ENCODE results near the gene SYNDIG1. TPM values are rescaled to one million over a fixed set of nuclear protein-coding genes. Genes with fewer than 3 reads are reported as not detected.

SYNDIG1 gene
- total and polyA plus RNA-seq, 2 of the 4 experiments (the other 2 are of a cell fraction), result not detected

DNA sequence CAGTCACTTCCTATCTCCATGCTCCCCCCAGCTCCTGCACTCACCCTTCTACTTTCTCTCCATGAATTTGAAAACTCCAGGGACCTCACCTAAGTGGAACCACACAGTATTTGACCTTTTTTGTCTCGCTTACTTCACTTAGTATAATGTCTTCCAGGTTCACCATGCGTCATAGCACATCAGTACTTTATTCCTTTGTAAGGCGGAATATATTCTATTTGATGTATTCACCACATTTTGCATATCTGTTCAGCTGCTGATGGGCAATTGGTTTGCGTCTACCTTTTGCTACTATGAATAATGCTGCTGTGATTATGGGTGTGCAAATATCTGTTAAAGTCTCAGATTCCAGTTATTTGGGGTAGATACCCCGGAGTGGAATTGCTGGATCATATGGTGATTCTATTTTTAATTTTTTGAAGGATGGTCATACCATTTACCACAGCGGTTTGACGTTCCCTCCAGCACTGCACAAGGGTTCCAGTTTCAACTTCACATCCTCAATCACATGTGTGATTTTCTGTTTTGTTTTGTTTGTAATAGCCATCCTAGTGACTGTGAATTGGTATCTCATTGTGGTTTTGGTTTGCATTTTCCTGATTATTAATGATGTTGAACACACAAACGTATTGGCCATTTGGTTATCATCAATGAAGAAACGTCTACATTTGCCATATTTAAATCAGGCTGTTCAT lies 20.3 kb upstream of the SYNDIG1 start:
- TF ChIP-seq MAFK (IDR thresholded peaks at IDR 0.05; ENCODE audit: low read depth, low read length) (no peak), FOS (IDR thresholded peaks at IDR 0.05; ENCODE audit: low read depth, low read length) (no peak), NFE2L2 (IDR thresholded peaks at IDR 0.05; ENCODE audit: low read depth, low read length) (no peak), CTCF (conservative IDR thresholded peaks at IDR 0.05; ENCODE audit: low read depth, low read length) (no peak), POLR2A (IDR thresholded peaks at IDR 0.05; ENCODE audit: low read depth, low read length) (no peak), RCOR1 (IDR thresholded peaks at IDR 0.05; ENCODE audit: insufficient replicate concordance, low read length) (no peak), CHD1 (IDR thresholded peaks at IDR 0.05; ENCODE audit: low read depth, low read length) (no peak), MXI1 (IDR thresholded peaks at IDR 0.05; ENCODE audit: borderline replicate concordance, low read depth, low read length) (no peak), MAZ (IDR thresholded peaks at IDR 0.05; ENCODE audit: borderline replicate concordance, low read depth, low read length) (no peak), RAD21 (IDR thresholded peaks at IDR 0.05; ENCODE audit: low read length) (no peak), SMC3 (IDR thresholded peaks at IDR 0.05; ENCODE audit: low read depth, low read length) (no peak), CEBPB (IDR thresholded peaks at IDR 0.05; ENCODE audit: low read depth, low read length) (no peak), RFX5 (IDR thresholded peaks at IDR 0.05; ENCODE audit: low read depth, low read length) (no peak), BHLHE40 (IDR thresholded peaks at IDR 0.05; ENCODE audit: low read depth, low read length) (no peak)
- TF ChIP-seq, protein P1, sequence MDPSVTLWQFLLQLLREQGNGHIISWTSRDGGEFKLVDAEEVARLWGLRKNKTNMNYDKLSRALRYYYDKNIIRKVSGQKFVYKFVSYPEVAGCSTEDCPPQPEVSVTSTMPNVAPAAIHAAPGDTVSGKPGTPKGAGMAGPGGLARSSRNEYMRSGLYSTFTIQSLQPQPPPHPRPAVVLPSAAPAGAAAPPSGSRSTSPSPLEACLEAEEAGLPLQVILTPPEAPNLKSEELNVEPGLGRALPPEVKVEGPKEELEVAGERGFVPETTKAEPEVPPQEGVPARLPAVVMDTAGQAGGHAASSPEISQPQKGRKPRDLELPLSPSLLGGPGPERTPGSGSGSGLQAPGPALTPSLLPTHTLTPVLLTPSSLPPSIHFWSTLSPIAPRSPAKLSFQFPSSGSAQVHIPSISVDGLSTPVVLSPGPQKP (IDR thresholded peaks at IDR 0.05; ENCODE audit: borderline replicate concordance, low read depth, low read length), result no peak
- TF ChIP-seq, protein P2, sequence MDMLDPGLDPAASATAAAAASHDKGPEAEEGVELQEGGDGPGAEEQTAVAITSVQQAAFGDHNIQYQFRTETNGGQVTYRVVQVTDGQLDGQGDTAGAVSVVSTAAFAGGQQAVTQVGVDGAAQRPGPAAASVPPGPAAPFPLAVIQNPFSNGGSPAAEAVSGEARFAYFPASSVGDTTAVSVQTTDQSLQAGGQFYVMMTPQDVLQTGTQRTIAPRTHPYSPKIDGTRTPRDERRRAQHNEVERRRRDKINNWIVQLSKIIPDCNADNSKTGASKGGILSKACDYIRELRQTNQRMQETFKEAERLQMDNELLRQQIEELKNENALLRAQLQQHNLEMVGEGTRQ (IDR thresholded peaks at IDR 0.05; ENCODE audit: low read depth, low read length), result no peak
- H3K4me1 ChIP-seq (ENCODE audit: control insufficient read depth, insufficient read depth, low read length), result no peaks in the 10 kb centered on the region
- no peaks in the 10 kb centered on the region for H3K9me1 ChIP-seq (ENCODE audit: insufficient read depth, low read length)
- H2AK5ac ChIP-seq (ENCODE audit: low read depth, low read length), result no peak overlapping the region
- H3K36me3 ChIP-seq (ENCODE audit: control insufficient read depth, insufficient read depth, low read length), result no peaks in the 10 kb centered on the region
- no TSS peak for BruUV-seq (replicated peaks)
- no peak overlapping the region for H4K5ac ChIP-seq (ENCODE audit: low read depth, low read length)
- DNase-seq, result no peak
- in situ Hi-C loops (cut with MboI; ENCODE audit: low sequenced_read_pairs) (no loop called here), intact Hi-C loops (cut with micrococcal nuclease) (no loop called here), dilution Hi-C loops (cut with HindIII; ENCODE audit: low sequenced_read_pairs, unreplicated experiment) (no loop called here)
- no peaks in the 10 kb centered on the region for H4K20me1 ChIP-seq (ENCODE audit: insufficient read depth, low read length)
- H2BK15ac ChIP-seq (ENCODE audit: low read depth, low read length), result no peak overlapping the region
- H3K18ac ChIP-seq (ENCODE audit: low read depth, low read length), result no peak overlapping the region
- no peak overlapping the region for H2BK5ac ChIP-seq (ENCODE audit: low read depth, low read length, poor library complexity, severe bottlenecking)
- no peak overlapping the region for H3K9ac ChIP-seq (ENCODE audit: low read depth, low read length)
- no peak overlapping the region for H3K4me3 ChIP-seq (ENCODE audit: insufficient read depth, low read depth, low read length)
- no peak overlapping the region for H4K8ac ChIP-seq (ENCODE audit: low read depth in 2 of 2, low read length in 2 of 2)
- H2AK9ac ChIP-seq (replicated peaks; ENCODE audit: low read depth, low read length, poor library complexity), result no peak overlapping the region
- no CpG with 5 or more reads among the region's 9 CpGs for WGBS, 2 experiments (ENCODE audit: extremely low coverage in 2 of 2, insufficient read length in 1 of 2)
- no peak overlapping the region for H3K14ac ChIP-seq (replicated peaks; ENCODE audit: low read depth, low read length)
- CTCF ChIA-PET, result no interaction called here
- H3K27me3 ChIP-seq (ENCODE audit: control insufficient read depth, insufficient read depth, low read length), result peaks cover 2% of the 10 kb centered on the region; the same call in 1 of the 2 replicates
- no peak overlapping the region for H3K56ac ChIP-seq (ENCODE audit: extremely low read depth, insufficient read depth, low read length)
- H3K27ac ChIP-seq (ENCODE audit: insufficient read depth, low read length), result no peak overlapping the region
- ATAC-seq (ENCODE audit: low read depth), result no peak
- H3K9me3 ChIP-seq (ENCODE audit: control insufficient read depth, insufficient read depth, low read length), result no peaks in the 10 kb centered on the region
- POLR2A ChIA-PET (ENCODE audit: unreplicated experiment), result no interaction called here
- no peak overlapping the region for H2BK120ac ChIP-seq (ENCODE audit: low read depth, low read length)
- no peak overlapping the region for H4K91ac ChIP-seq (ENCODE audit: insufficient read depth, low read depth, low read length)
- no peak overlapping the region for H3K4ac ChIP-seq (ENCODE audit: low read depth, low read length)
- H3K79me1 ChIP-seq (ENCODE audit: low read depth in 1 of 2, low read length in 2 of 2), result no peaks in the 10 kb centered on the region
- H3K23ac ChIP-seq (ENCODE audit: low read depth, low read length), result no peak overlapping the region
- no peak overlapping the region for H3K4me2 ChIP-seq (ENCODE audit: low read depth, low read length)
- H2BK20ac ChIP-seq (ENCODE audit: low read depth, low read length), result no peak overlapping the region
- no peak overlapping the region for H2AFZ ChIP-seq (replicated peaks; ENCODE audit: low read length, poor library complexity)

Measured in IMR-90 (cell line).